ENCODE results near the gene INPP1.
A peak's percentile ranks its signal among the peaks of the same experiment; 100 is the strongest.

The INPP1 gene

GRCh38 chr2:190407662-190408537, 64.5 kb downstream of the INPP1 start, which contains the start of gene MFSD6:
TSS of gene MFSD6 (plus strand) at chr2:190408355. CDS start at chr2:190436030, 27,675 bp downstream.
- Histone ChIP-seq H3K27ac (peak within 1 kb of the TSS; percentile 47 to 66), H3K4me3 (peak within 1 kb of the TSS; percentile 78)
- no peak for DNase-seq (ENCODE audit: low spot score)
- TF ChIP-seq, protein P1, sequence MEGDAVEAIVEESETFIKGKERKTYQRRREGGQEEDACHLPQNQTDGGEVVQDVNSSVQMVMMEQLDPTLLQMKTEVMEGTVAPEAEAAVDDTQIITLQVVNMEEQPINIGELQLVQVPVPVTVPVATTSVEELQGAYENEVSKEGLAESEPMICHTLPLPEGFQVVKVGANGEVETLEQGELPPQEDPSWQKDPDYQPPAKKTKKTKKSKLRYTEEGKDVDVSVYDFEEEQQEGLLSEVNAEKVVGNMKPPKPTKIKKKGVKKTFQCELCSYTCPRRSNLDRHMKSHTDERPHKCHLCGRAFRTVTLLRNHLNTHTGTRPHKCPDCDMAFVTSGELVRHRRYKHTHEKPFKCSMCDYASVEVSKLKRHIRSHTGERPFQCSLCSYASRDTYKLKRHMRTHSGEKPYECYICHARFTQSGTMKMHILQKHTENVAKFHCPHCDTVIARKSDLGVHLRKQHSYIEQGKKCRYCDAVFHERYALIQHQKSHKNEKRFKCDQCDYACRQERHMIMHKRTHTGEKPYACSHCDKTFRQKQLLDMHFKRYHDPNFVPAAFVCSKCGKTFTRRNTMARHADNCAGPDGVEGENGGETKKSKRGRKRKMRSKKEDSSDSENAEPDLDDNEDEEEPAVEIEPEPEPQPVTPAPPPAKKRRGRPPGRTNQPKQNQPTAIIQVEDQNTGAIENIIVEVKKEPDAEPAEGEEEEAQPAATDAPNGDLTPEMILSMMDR (IDR thresholded peaks at IDR 0.05), result no peak

DNA sequence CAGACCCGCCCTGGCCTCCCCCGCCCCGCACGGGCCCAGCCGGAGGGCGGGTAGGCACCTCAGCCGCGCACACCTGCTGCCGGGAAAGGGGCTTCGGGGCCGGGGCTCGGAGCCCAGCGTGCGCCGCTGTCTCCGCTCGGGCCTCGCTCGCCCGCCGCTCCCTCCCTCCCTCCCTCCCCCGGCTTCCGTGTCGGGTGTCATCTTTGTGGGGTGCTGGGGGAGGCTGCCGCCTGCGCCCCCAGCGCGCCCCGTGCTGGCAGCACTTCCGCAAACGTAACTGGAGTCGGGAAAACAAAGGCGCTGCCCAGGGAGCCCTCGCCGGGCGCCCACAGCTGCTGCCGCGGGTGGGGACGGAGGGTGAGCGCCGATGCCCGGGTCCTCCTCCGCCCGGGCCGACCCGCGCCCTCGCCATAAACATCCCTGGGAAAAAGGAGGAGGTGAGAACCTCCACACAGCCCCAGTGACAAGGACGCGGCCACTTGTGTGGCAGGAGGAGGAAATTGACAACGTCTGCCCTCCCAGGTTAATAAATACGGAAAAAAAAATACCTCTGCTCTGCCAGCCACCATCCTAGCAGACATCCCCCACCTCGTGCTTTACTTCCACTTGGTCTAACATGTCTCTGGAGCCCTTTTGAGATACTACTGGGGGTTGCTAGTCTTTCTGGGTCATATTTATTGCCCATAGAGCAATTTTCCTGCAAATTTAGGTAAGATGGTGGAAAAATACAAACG, 65.3 kb downstream of the INPP1 start:
- DNase-seq (ENCODE audit: low spot score), result no peak
- TF ChIP-seq, protein P1 (IDR thresholded peaks at IDR 0.05), result no peak
- Histone ChIP-seq H3K27ac (peak overlapping the region; percentile 47 to 66), H3K4me3 (peak overlapping the region; percentile 78)

- H3K27ac ChIP-seq, result no peak overlapping the region
- DNase-seq (ENCODE audit: low spot score), result no peak
- TF ChIP-seq, protein P1 (IDR thresholded peaks at IDR 0.05), result no peak
- H3K4me3 ChIP-seq, result peak overlapping the region; percentile 78
These were observed 66.2 kb downstream of the INPP1 start for GRCh38 chr2:190409616-190410015.

DNA sequence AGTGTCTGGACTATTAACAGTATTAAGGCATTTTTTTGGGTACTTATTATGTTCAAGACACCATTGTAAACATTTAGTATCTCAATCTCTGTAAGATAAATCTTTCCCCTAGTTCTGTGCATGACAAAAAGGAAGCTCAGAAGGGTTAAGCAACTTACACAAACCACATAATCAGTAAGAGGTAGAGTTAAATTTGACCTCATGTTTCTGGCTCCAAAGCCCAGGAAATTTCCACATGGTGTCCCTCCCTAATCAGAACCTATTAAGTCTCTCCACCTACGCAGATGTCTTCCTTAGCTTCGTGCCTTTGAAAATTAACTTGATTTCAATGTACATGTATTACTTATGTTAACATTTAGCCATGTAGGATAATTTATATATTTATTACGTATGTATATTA, 66.8 kb downstream of the INPP1 start:
- TF ChIP-seq, protein P1 (IDR thresholded peaks at IDR 0.05), result no peak
- no peak overlapping the region for H3K4me3 ChIP-seq
- no peak overlapping the region for H3K27ac ChIP-seq
- no peak for DNase-seq (ENCODE audit: low spot score)

GRCh38 chr2:190412966-190413365, 69.6 kb downstream of the INPP1 start:
- Histone ChIP-seq H3K27ac (no peak overlapping the region), H3K4me3 (no peak overlapping the region)
- no peak for DNase-seq (ENCODE audit: low spot score)
- TF ChIP-seq, protein P1 (IDR thresholded peaks at IDR 0.05), result no peak

GRCh38 chr2:190413421-190413820, 70.0 kb downstream of the INPP1 start:
- Histone ChIP-seq H3K27ac (no peak overlapping the region), H3K4me3 (no peak overlapping the region)
- TF ChIP-seq, protein P1 (IDR thresholded peaks at IDR 0.05), result no peak
- DNase-seq (ENCODE audit: low spot score), result no peak

Measured in coronary artery (tissue), 2 donors.